Ishikawa (cell line): ENCODE data around the gene HBP1.

Experiments used
- CEBPB ChIP-seq: IDR thresholded peaks from 2 replicates; pipeline ENCODE4 v1.6.1; 2012
- CREB1 ChIP-seq: IDR thresholded peaks from 2 replicates; pipeline ENCODE4 v1.6.1; 2012; ENCODE audit warnings: low read depth
- EGR1 ChIP-seq: IDR thresholded peaks from 2 replicates; pipeline ENCODE4 v1.6.1; 2012
- EP300 ChIP-seq: IDR thresholded peaks from 2 replicates; pipeline ENCODE4 v1.6.1; 2012; ENCODE audit warnings: borderline replicate concordance
- FOXM1 ChIP-seq: IDR thresholded peaks from 2 replicates; pipeline ENCODE4 v1.6.1; 2012; ENCODE audit warnings: low read depth, borderline replicate concordance
- MAX ChIP-seq: IDR thresholded peaks from 2 replicates; pipeline ENCODE4 v1.6.1; 2012
- NFIC ChIP-seq: IDR thresholded peaks from 2 replicates; pipeline ENCODE4 v1.6.1; 2012
- RAD21 ChIP-seq: IDR thresholded peaks from 2 replicates; pipeline ENCODE4 v1.6.1; 2012; ENCODE audit warnings: low read depth
- REST ChIP-seq: IDR thresholded peaks from 2 replicates; pipeline ENCODE4 v1.6.1; 2012; ENCODE audit warnings: low read depth, mild to moderate bottlenecking
- TAF1 ChIP-seq: IDR thresholded peaks from 2 replicates; pipeline ENCODE4 v1.6.1; 2012; ENCODE audit warnings: low read depth, mild to moderate bottlenecking
- TCF12 ChIP-seq: IDR thresholded peaks from 2 replicates; pipeline ENCODE4 v1.6.1; 2012; ENCODE audit warnings: low read depth
- TEAD4 ChIP-seq: IDR thresholded peaks from 2 replicates; pipeline ENCODE4 v1.6.1; 2012
- USF1 ChIP-seq: IDR thresholded peaks from 2 replicates; pipeline ENCODE4 v1.6.1; 2012
- YY1 ChIP-seq: IDR thresholded peaks from 2 replicates; pipeline ENCODE4 v1.6.1; 2012; ENCODE audit warnings: low read depth
- ZBTB7A ChIP-seq: IDR thresholded peaks from 2 replicates; pipeline ENCODE4 v1.6.1; 2012; ENCODE audit warnings: low read depth

HBP1 gene

GRCh38 chr7:107206136-107206535, 37.3 kb downstream of the HBP1 start:
- TF ChIP-seq ZBTB7A: no peak
- TF ChIP-seq TEAD4: no peak
- TF ChIP-seq TCF12: no peak
- no peak for TF ChIP-seq REST
- TF ChIP-seq NFIC: no peak
- no peak for TF ChIP-seq CREB1
- TF ChIP-seq EGR1: no peak

- TF ChIP-seq TCF12 (no peak), FOXM1 (no peak), YY1 (no peak), CEBPB (no peak), REST (no peak), TAF1 (no peak), MAX (no peak), CREB1 (no peak), EP300 (no peak), NFIC (no peak), TEAD4 (no peak), RAD21 (no peak), ZBTB7A (no peak), EGR1 (no peak), USF1 (no peak)
These were observed 37.9 kb downstream of the HBP1 start for GRCh38 chr7:107206706-107207105.

GRCh38 chr7:107207459-107207858, 38.7 kb downstream of the HBP1 start:
- TF ChIP-seq ZBTB7A (no peak), MAX (no peak), TAF1 (no peak), YY1 (no peak), TCF12 (no peak), FOXM1 (no peak)

GRCh38 chr7:107208024-107208521, 39.3 kb downstream of the HBP1 start:
- TF ChIP-seq ZBTB7A (no peak), FOXM1 (no peak), CREB1 (no peak), TCF12 (no peak), EP300 (no peak), TEAD4 (no peak), MAX (no peak)

GRCh38 chr7:107208563-107208962, 39.8 kb downstream of the HBP1 start:
- TF ChIP-seq MAX: no peak
- TF ChIP-seq FOXM1: no peak
- TF ChIP-seq CREB1: no peak
- TF ChIP-seq TEAD4: no peak
- TF ChIP-seq ZBTB7A: no peak
- TF ChIP-seq YY1: no peak
- TF ChIP-seq NFIC: no peak
- no peak for TF ChIP-seq EP300
- TF ChIP-seq TCF12: no peak
- TF ChIP-seq RAD21: no peak
- no peak for TF ChIP-seq USF1
- no peak for TF ChIP-seq EGR1
- TF ChIP-seq REST: no peak
